AML-193 (cell line): ENCODE data around the gene CLGN.

Source experiments
- DNase-seq, 2 experiments: peaks; one replicate each; lab custom pipeline; 2025; lab: John Stamatoyannopoulos, UW

CLGN gene

DNA sequence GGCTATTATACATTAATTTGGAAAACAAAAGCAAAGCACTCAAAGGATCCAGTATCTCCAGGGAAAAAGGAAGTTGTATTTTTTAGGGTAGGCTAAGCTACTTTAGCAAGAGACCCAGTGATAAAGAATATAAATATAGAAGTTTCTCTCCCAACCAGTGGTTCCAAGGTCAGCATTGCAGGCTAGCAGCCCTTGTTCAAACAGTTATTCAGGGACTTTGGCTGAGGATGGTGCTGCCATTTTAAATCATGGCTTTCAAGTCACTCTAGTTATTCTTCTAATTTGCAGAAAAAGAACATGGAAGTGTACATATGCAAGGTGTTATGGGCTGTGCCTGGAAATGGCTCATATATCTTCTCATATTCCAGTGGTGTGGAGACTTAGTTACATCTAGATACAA is 44.7 kb downstream of the CLGN start:
- no peak for DNase-seq

DNA sequence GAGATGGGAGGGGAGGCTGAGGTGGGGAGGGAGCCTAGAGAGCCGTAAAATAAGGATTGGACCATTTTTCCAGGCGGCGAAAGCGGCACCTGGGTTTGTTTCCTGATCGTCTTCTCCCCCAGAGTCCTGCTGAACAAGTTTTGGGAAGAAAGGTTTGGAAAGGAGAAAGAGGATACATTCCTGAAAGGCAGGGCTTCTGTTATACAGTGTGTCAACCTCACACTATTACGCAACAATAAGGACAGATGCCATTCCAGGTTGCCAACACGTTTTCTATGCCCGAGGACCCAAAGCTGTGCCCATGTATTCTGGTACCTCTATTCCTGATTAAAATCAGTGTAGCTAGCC is 53.3 kb downstream of the CLGN start:
- DNase-seq = peak in 1 of 2 experiments; percentile 17

DNA sequence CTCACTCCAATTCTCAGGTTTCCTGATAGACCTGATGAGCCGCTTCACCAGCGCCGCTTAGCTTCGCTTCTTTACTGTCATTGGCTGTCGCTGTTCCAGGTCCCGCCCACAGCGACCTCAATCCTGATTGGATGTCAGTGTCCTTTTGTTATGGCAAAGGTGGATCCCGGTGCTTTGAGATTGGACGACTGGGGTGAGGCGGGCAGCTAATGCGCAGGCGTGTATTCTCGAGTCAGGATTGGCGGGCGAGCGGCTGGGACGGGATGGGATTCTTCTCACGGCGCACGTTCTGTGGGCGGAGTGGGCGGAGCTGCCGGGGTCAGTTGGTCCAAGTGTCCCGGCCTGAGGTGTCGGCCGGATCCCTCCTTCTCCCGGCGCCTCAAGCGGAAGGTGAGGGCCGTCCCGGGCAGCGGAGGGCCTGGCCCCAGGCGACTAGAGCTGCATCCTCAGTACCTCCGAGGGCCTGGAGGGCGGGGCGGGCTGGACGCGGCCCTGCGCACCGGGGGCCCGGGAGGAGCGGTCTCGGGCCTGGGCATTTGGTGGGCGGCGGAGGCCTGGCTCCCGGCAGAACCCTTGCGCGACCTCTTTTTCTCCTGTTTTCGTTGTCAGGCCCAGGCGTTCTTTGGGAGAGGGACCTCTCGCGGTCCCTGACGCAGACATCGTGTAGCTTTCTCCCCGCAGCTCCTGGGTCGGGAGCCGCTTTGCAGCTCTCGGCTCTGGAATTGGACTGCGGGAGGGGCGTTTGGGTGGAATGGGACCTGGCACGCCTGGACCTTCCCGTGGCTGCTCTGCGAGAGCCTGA is 53.9 kb downstream of the CLGN start, which contains the start of gene SCOC:
TSS of gene SCOC (plus strand) at position 319 of the 802 bp plus-strand sequence. CDS start 5,525 bp downstream, outside the sequence.
- peak; percentile 96 to 97 for DNase-seq

DNA sequence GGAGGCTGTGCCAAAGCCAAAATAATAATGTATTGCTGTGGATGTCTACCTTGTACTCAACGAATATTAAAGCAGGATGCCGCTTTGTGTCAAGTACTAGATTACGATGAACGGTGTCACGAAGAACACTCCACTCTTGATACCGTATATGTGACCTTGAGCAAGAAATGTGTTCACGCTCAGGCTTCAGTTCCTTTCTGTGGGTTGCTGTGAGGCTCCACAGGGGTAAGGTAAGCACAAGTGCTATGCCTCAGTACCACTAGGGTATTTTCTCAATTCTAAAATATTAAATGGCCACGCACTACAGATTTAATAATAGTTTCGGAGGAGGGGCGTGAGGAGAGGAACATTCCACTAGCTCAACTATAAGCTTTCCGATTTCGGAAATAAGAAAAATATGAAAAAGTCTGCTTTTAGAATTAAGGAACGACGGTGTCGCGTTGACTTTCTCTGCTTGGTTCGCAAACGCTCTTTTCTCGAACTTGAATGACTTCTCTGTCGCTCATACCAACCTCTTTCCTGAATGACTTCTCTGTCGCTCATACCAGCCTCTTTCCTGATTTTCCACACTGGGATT is 54.6 kb downstream of the CLGN start:
- peak; percentile 52 to 64 for DNase-seq

DNA sequence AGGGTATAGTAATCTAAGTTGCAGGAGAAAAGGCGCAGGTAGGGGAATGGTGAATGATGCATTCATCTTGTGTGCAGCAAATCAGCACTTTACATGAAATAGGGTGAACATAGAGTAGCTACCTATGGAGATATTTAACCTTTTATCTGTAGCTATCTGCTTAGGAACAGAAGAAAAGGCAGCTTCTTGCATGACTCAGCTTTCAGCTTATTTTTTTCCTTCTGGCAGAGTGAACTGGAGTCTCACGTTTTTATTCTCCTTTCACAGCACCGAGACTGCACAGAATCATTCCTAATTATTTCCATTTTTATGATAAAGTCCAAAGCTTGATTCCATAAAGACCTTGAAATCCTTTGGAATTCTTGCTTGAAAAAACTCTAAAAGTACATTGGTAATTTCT is 58.8 kb downstream of the CLGN start:
- no peak for DNase-seq

DNA sequence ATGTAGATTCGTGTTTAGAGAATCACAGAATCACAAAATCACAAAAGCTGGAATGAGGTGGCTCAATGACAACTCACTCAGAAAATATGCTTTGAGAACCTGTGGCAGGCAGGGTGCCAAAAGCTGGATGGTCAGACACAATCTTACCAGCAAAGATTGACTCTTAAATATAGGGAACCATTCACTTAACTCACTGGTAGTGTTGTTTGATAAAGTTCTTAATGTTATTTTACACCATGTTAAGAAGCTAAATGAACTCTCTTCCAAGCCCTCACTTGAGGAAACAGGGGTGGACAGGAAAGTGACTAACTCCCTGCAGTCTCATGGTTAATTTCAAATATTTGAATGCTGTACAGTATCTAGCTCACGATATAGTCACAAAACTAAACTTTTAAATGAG is 59.7 kb downstream of the CLGN start:
- no peak for DNase-seq

DNA sequence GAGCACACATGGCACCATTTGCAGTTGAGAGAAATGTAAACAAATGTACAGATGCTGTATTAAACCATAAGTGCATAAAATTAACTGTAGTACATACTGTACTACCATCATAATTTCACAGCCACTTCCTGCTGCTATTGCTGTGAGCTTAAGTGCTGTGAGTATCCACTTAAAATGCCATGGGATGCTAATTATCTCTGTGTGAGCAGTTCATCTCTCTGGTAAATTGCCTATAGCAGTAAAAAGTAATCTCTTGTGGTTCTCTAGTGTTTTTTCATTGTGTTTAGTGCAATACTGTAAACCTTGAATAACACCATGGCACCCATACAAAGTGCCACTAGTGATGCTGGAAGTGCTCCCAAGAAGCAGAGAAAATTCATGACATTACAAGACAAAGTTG is 63.9 kb downstream of the CLGN start:
- DNase-seq = no peak

DNA sequence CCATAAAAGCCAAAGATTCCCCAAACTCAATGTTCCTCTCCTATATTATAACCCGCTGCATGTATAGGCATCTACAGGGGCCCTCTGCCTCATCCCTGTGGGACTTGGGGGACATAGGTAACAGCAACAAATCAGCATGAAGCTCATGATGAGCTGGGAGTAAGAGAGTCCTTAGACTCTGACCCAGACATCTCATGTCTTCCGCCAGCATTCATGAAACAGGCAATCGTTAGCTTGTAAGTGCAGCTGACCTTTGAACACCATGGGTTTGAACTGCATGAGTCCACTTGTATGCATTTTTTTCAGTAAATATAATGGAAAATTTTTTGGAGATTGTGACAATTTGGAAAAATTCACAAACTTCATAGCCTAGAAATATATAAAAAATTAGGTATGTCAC is 64.4 kb downstream of the CLGN start:
- DNase-seq = no peak

DNA sequence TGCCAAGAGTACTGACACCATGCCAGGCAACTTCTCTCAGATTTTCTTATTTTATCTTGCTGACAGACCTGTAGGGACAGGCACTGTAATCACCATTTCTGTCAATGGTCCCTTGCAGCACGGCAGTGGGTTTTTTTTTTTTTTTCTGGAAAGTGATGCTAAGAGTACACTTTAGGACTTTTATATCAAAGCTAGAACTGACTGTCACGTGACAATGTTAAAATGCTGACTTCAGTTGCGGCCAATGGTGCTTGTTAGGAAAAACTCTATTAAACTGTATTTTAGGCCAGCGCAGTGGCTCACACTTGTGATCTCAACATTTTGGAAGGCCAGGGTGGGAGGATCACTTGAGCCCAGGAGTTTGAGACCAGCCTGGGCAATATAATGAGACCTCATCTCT is 66.3 kb downstream of the CLGN start:
- DNase-seq = no peak

DNA sequence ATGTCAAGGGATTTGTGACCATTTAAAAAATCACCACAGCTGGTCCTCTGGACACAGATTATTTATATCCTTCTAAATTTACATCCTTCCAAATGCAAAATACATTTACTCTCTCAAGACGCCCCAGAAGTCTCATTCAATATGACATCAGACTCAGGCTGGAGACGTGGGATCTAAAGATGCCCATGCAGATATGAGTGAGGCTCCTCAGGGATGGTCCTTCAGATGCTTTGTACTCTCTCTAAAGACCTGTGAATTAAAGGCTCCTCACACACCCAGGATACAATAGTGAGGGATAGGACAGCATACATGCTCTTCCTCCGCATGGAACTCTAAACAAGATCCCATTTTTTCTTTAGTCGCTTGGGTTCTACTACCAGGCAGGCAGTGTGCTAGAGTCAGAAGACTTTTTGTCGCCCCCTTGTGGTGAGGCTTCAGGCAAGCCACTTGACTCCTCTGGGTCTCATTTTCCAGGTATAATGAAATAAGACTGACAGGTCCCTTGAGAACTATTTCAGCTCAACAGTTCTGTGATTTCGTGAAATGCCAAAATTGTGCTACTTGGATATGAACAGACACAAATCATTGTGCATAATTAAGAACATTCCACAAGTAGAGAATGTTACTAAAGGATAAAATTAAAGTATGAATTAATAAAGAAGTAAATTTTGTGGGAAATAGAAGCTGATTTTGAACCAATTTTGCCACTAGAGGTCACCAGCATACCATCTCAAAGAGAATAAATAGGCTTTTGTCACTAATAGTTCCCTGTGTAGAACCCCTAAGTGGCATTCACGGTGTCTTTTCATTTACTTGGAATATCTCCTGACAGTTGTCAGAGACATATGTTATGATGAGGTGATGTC is 67.7 kb downstream of the CLGN start:
- DNase-seq = peak; percentile 73 to 76

DNA sequence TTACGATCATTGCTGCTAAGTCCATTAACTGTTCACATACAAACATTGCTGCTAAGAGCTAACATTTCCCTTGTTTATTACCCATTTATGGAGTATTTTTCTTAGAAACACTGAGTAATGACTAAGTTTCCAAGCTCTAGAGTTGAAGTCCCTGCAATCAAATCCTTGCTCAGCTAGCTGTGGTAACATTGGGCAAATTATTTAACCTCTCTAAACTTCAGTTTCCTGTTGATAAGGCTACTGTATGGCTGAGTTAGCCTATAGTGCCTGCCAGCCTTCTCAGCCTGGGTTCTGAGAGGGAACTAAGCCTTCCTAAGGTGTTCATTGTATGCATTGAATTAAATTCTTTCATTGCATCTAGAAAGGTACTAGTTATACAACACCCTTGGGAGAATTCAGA is 69.2 kb downstream of the CLGN start:
- no peak for DNase-seq

DNA sequence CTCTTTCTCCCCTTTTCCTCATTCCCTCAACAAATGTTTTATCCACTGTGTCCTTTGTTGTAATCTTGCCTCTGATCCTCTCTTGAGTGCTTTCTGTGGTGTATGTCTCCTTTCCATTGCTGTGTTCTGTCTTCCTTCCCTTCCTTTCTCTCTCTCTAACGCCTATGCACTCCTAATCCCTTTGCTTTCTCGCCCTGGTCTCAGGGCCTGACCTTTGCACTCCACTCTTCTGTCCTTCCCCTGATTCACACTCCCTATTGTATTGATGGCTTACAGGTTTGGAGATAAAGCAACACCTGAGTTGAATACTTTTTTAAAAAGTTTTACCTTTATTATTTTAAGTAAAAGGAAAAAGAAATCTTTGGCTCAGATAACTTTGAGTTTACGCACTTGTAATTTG is 69.6 kb downstream of the CLGN start:
- DNase-seq = no peak

DNA sequence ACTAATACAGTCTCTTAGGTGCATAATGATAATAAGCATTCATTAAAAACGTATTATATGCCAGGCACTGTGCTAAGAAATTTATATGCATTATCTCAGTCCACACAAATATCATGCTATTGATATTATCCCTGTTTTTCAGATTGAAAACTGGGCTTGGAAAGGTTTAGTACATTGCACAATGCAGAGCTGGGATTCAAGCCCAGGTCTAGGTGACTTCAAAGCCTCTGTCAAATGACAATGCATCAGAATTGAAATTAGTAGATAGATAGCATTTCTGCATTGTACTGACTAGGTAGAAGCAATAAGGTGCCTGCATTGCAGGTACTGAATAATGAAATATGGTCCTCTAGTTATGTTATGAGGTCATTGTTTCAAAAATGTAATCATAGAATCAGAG is 72.2 kb downstream of the CLGN start:
- DNase-seq = no peak

DNA sequence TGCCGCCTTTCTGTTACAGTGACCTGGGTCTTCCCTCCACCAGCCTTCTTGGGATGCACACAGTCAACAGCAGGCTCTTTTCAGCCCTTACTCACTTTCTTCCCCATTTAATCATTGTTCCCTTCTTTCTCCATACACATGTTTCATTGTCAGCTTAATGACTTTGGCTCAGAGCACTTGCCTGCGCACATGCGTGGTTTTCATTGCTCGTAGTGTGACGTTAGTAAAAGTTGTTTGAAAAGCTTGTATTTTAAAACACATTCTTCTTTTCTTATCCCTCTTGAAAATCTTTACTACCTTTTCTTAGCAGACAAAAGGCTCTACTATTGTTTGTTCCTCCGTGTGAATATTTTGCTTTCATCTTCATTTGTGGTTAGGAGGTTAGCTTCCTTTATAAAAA is 73.7 kb downstream of the CLGN start:
- no peak for DNase-seq

DNA sequence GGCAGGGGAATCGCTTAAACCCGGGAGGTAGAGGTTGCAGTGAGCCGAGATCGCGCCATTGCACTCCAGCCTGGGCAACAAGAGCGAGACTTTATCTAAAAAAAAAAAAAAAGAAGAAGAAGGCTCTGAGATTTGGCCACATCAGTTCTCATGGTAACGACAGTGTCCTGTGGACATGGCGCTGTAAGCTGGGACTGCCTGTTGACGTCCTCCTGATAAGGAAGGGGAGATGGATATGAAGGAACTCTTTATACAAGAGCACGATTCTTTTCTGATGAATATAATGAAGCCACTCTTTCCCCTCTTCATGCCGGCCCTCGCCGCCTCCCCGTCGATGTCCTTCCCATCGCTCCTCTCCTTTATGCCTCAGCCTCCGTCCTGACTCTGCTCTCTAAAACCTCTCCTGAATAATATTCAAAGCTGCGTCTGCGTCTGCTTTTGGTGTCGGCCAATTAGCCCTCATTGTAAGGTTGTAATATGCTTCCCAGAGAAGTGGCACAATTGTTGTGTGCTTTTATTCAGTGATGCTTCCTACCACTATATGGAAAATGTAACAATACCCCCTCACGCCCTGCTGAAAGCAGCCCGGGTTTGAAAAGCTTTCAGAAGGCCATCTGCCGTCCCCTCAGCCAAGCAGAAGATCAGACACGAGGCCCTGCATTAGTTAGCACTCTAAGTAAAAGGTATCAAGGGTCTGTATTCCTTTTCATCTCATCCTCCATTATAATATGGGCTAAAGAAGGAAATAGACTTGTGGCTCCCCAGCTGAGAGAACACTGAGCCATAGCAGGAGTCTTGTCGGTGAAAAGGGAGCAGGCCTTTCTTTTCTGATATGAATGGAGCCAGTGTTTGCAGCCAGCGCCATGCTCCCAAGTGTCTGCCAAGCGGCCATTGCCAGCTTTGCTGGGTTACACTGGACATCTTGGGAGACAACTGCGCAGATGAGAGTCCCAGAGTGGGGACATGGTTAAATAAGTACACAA is 76.1 kb downstream of the CLGN start:
- DNase-seq = no peak

DNA sequence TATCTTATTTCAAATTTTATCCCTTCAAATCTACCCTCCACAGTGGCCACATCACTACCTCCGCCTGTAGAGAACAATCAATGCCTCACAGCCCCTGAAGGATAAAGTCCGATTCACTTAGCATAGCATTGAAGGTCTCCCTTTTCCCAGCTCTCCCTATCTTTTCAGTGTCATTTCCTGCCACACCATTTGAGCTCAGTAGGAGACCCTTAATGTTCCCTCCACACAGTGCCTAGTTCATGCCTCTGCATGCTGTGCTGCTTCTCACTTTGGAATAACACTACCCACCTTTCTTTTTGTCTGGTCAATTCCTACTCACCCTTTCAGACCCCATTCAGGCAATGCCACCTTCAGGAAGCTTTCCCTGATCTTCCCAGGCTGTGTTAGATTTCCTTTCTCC is 77.6 kb downstream of the CLGN start:
- DNase-seq = no peak

DNA sequence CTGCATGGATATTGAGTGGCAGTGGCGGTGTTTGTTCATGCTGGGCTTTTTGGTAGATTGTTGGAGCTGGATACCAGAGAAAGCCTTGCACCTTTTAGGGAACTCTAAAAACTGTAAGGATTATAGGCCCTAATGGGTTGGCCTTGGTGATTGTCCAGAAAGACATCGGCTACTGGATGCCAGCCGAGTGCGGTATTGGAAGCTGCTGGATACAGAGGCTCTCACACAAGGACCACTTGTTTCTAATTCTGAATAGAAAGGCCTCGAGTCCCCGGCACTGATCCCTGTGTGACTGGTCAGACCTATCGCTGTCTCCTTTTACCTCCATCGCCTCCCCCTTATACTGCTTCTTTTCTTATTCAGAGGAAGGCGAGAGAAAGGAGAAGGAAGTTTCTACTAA is 81.3 kb downstream of the CLGN start:
- DNase-seq = no peak

DNA sequence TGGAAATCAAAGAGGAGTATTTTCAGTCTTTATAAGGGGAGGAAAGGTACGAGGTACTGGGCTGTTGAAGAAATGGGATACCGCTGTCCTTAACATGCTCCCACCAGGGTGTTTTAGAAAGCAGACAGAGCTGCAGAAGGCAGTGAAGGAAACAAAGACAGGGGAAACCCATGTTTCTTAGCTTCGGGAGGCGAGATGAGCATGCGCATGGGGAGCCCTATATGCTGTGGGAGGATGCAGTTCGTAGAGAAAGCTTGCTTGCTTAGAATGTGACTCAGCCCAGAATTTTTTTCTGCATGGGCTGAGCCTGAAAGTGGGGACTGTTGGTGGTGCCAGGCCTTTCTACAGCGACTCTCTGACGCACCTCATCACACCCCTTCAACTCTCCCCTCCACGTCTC is 82.8 kb downstream of the CLGN start:
- DNase-seq = no peak

DNA sequence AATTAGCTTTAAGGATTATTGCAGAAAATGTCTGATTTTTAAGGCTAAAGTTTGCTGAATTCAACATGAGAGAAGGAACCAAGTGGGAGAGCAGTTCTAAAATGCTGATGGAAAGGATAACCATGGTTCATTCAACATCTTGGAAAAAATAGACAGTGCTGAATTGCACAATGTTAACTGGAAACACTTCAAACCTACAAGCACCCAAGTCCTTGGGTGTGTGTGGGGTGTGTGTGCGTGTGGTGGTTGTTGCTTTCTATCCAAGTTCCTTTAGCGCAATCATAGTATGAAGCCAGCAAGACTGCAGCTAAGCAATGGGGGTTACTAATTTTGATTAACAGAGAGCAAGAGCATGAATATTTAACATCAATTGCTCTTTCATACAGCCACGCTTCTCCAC is 83.3 kb downstream of the CLGN start:
- DNase-seq = no peak

DNA sequence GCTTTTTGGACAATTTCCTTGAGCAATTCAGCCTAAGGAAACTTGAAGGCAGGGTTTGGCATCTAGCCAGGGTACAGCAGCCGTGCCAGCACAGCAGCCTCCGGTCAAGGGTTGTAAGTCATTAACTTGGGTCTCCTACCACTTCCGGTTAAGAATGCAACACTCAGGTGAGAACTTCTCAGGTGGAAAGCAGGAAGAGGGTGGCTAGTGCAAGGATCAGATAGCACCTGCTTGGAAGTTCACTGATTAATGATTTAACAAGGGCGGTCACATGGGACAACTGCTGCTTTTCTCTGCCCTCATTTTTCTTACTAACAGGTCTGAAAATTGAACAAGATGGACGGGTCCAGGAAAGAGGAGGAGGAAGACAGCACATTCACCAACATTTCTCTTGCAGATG is 84.1 kb downstream of the CLGN start:
- no peak for DNase-seq

DNA sequence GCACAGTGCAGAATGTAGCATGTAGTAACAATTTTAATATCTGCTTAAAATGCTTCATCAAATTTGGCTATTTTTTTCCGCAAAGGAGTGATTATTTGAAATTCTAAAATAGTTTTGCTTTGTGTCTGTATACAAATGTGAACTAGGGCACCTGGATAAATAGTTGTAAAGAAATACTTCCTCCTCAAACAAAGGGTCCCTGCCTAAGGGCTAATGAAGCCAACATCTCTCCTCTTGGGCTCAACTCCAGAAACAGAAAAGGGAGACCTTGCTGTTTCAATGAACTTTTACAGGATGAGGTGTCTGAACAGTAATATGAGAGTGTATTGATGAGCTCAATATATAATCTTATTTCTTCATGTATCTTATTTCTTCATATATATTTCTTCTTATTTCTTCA is 84.8 kb downstream of the CLGN start:
- no peak for DNase-seq
